K562 (cell line): ENCODE measurements around the gene RPS6KL1. TPM values are rescaled to one million over a fixed set of nuclear protein-coding genes. Genes with fewer than 3 reads are reported as not detected.

Source experiments
- ATAC-seq: fragments of 200-7000 bp; cut with Tn5 transposase; 3 replicates; pipeline ENCODE4 v1.9.1; 2020; ENCODE audit warnings: moderate library complexity
- Bru-seq: library from RNA; stranded (reverse); fragments of 400-500 nt; gene quantifications from one replicate; lab custom pipeline; 2021; lab: Mats Ljungman, UMichigan
- BruChase-seq, 2 experiments: library from RNA; stranded (reverse); fragments of 400-500 nt; gene quantifications; one replicate each; lab custom pipeline; 2021; lab: Mats Ljungman, UMichigan
- BruUV-seq: library from RNA; stranded (reverse); fragments of 400-500 nt; replicated peaks from 2 replicates; lab custom pipeline; 2021; lab: Mats Ljungman, UMichigan
- CTCF ChIA-PET: fragments of 300-600 bp; formaldehyde crosslinking; extraction: SDS; loops from one replicate; lab custom pipeline; 2021; ENCODE audit warnings: low intra/inter-chr PET ratio; lab: Yijun Ruan, JAX
- POLR2A ChIA-PET: fragments of 300-600, 350-650 bp; sonication (Branson Sonifier 250); formaldehyde crosslinking; extraction: SDS; loops from one replicate; lab custom pipeline; 2021; ENCODE audit warnings: antibody characterized with exemption, inconsistent platforms; lab: Yijun Ruan, JAX
- DNase-seq, 4 experiments: peaks; one replicate each; pipeline versions ENCODE4 v3.0.0 to v3.0.0-alpha.2; 2011 to 2018; ENCODE audit warnings: low spot score in 3 of 4, mixed read lengths in 3 of 4; ENCODE audit errors: extremely low read depth in 1 of 4
- FAIRE-seq: peaks from 2 replicates; lab custom pipeline; 2011; peaks lifted over from hg19 to GRCh38; lab: Jason Lieb, UNC
- H2AFZ ChIP-seq: 2 replicates; pipeline ENCODE4 v1.6.0; 2011; ENCODE audit warnings: low read depth, low read length, control low read depth, inconsistent platforms
- H3K27ac ChIP-seq: fragments of 200-600 bp; 3 replicates; pipeline ENCODE4 v1.8.0; 2011; ENCODE audit warnings: low read depth, mild to moderate bottlenecking, control low read depth, inconsistent platforms, low read length, moderate library complexity, mixed read lengths; ENCODE audit errors: extremely low read depth
- H3K27me3 ChIP-seq, 2 experiments: fragments of 300-600 bp in 1 of 2; 2 replicates in 1 of 2; 3 replicates in 1 of 2; pipeline versions ENCODE4 v1.6.0 to v1.8.0; 2011; ENCODE audit warnings: inconsistent platforms in 2 of 2, low read length in 2 of 2, mild to moderate bottlenecking in 1 of 2, mixed read lengths in 1 of 2, moderate library complexity in 1 of 2; ENCODE audit not compliant: control insufficient read depth in 2 of 2, insufficient read depth in 2 of 2
- H3K36me3 ChIP-seq: fragments of 300-600 bp; 3 replicates; pipeline ENCODE4 v1.8.0; 2011; ENCODE audit warnings: mild to moderate bottlenecking, low read length, inconsistent platforms; ENCODE audit not compliant: control insufficient read depth, insufficient read depth
- H3K4me1 ChIP-seq, 2 experiments: fragments of 200-600 bp in 1 of 2; replicated peaks in 1 of 2; 2 replicates in 1 of 2; 3 replicates in 1 of 2; pipeline versions ENCODE4 v1.5.1 to v1.8.0; 2011; ENCODE audit warnings: inconsistent platforms in 2 of 2, low read length in 2 of 2, mild to moderate bottlenecking in 1 of 2, mixed read lengths in 1 of 2, moderate library complexity in 1 of 2; ENCODE audit not compliant: control insufficient read depth in 2 of 2, insufficient read depth in 2 of 2
- H3K4me2 ChIP-seq: 2 replicates; pipeline ENCODE4 v1.6.1; 2011; ENCODE audit warnings: low read length, control low read depth, inconsistent platforms, mixed read lengths; ENCODE audit not compliant: insufficient read depth
- H3K4me3 ChIP-seq: fragments of 200-600 bp; sonication (generic), shearing (Covaris generic); 2 replicates; pipeline ENCODE4 v1.5.1; 2016; ENCODE audit warnings: control low read depth, inconsistent platforms
- H3K79me2 ChIP-seq: fragments of 200-600 bp; 3 replicates; pipeline ENCODE4 v1.8.0; 2011; ENCODE audit warnings: low read length, inconsistent platforms; ENCODE audit not compliant: control insufficient read depth, insufficient read depth
- H3K9ac ChIP-seq, 2 experiments: 2 replicates each; pipeline versions ENCODE4 v1.6.0 to v1.6.1; 2011; ENCODE audit warnings: low read depth in 2 of 2, low read length in 2 of 2, control low read depth in 1 of 2, inconsistent platforms in 1 of 2, mild to moderate bottlenecking in 1 of 2, mixed read lengths in 1 of 2; ENCODE audit not compliant: insufficient read depth in 1 of 2
- H3K9me1 ChIP-seq: one replicate; pipeline ENCODE4 v1.6.0; 2011; ENCODE audit warnings: inconsistent platforms, mild to moderate bottlenecking, low read length, moderate library complexity; ENCODE audit not compliant: control insufficient read depth, insufficient read depth
- H3K9me3 ChIP-seq: replicated peaks from 2 replicates; pipeline ENCODE4 v1.5.1; 2011; ENCODE audit warnings: low read depth, low read length, inconsistent platforms; ENCODE audit not compliant: control insufficient read depth, insufficient read depth
- H4K20me1 ChIP-seq: replicated peaks from 2 replicates; pipeline ENCODE4 v1.6.1; 2011; ENCODE audit warnings: low read length, inconsistent platforms, mixed read lengths; ENCODE audit not compliant: control insufficient read depth, insufficient read depth
- EP400 ChIP-seq: fragments of 450-650 bp; IDR thresholded peaks from 2 replicates; pipeline ENCODE4 v1.6.1; 2017; ENCODE audit warnings: antibody characterized with exemption, mild to moderate bottlenecking, moderate library complexity
- FOXK1 ChIP-seq: sonication (generic); formaldehyde crosslinking; IDR thresholded peaks from 2 replicates; pipeline ENCODE4 v1.8.0; 2022; ENCODE audit warnings: missing genetic modification reagents, mild to moderate bottlenecking, borderline replicate concordance
- KDM5B ChIP-seq: fragments of 200-600 bp; sonication (generic); IDR thresholded peaks from 2 replicates; pipeline ENCODE4 v1.6.1; 2012; ENCODE audit warnings: low read depth, mild to moderate bottlenecking, moderate library complexity, low read length, control low read depth, inconsistent platforms; ENCODE audit not compliant: insufficient replicate concordance
- MNT ChIP-seq, 2 experiments: fragments of 450-650 bp; conservative IDR thresholded peaks; 2 replicates each; pipeline ENCODE4 v1.6.1; 2017; ENCODE audit warnings: mild to moderate bottlenecking in 2 of 2, moderate library complexity in 2 of 2
- NR2C2 ChIP-seq, 2 experiments: fragments of 200-800 bp in 1 of 2; sonication (Bioruptor generic) in 1 of 2; sonication (generic) in 1 of 2; formaldehyde crosslinking in 1 of 2; IDR thresholded peaks; 2 replicates each; pipeline versions ENCODE4 v1.6.1 to v1.8.0; 2016 to 2022; ENCODE audit warnings: mild to moderate bottlenecking in 1 of 2, missing compliant biosample characterization in 1 of 2, missing genetic modification characterization in 1 of 2, missing genetic modification reagents in 1 of 2
- TRIM24 ChIP-seq, 2 experiments: fragments of 450-650 bp; IDR thresholded peaks; 2 replicates each; pipeline ENCODE4 v1.6.1; 2016
- ZBTB12 ChIP-seq: fragments of 250-450 bp; sonication (Bioruptor Pico); IDR thresholded peaks from 2 replicates; pipeline ENCODE4 v1.4.0; 2020
- ZNF395 ChIP-seq: fragments of 200-800 bp; sonication (Bioruptor generic); IDR thresholded peaks from 2 replicates; pipeline ENCODE4 v1.6.1; 2017; ENCODE audit warnings: missing genetic modification characterization, missing compliant biosample characterization
- ZNF589 ChIP-seq: fragments of 200-800 bp; sonication (Bioruptor generic); IDR thresholded peaks from 2 replicates; pipeline ENCODE4 v1.6.1; 2016; ENCODE audit warnings: low read depth, missing genetic modification characterization, missing compliant biosample characterization
- WGBS: fragments of 100-300 bp; shearing (Covaris generic); methylation state at CpG from one replicate; pipeline ENCODE4 v1.1.6; 2016; ENCODE audit warnings: low coverage, mixed read lengths; ENCODE audit not compliant: insufficient coverage; ENCODE audit errors: missing lambda C conversion rate; 5-methylcytosine and 5-hydroxymethylcytosine counted together
- in situ Hi-C: fragments of 300-500 bp; cut with MboI; formaldehyde crosslinking; loops from 4 replicates; pipeline ENCODE4 v1.15.0; 2018; ENCODE audit warnings: inconsistent platforms, mixed read lengths
- intact Hi-C: fragments of 100-400 bp; cut with micrococcal nuclease; formaldehyde crosslinking; loops from 2 replicates; pipeline ENCODE4 v1.14.2; 2022
- long read RNA-seq, 3 experiments: library from polyadenylated mRNA in 2 of 3; library from RNA in 1 of 3; unstranded in 2 of 3; stranded (forward) in 1 of 3; transcript quantifications; one replicate each; pipeline ENCODE4 v2.0.0, GENCODE V29; 2019 to 2022
- polyA minus RNA-seq, 3 experiments: library from RNA; depleted of rRNA, polyadenylated mRNA; stranded (reverse); fragments of >200 nt; gene quantifications; 2 replicates each; pipeline ENCODE4 v1.2.3, GENCODE V29; 2011
- polyA plus RNA-seq, 8 experiments: library from polyadenylated mRNA; depleted of rRNA in 4 of 8; stranded (reverse) in 5 of 8; unstranded in 3 of 8; fragments of >200 nt; fragmentation: Nextera tagmentation in 2 of 8; fragmentation: Illumina TruSeq in 1 of 8; extraction: Ambion mirVana in 2 of 8; extraction: Trizol in 1 of 8; gene quantifications; 2 replicates each; pipeline versions ENCODE4 v1.2.1 to v1.2.3, GENCODE V29; 2011 to 2014; ENCODE audit warnings: inconsistent platforms in 1 of 8, missing spikeins in 1 of 8
- total RNA-seq, 7 experiments: library from RNA; depleted of rRNA in 6 of 7; stranded (reverse); fragments of >200 nt in 6 of 7; fragmentation: Illumina TruSeq in 2 of 7; extraction: Trizol in 2 of 7; gene quantifications; 2 replicates each; pipeline versions ENCODE4 v1.2.1 to v1.2.3, GENCODE V29; 2011 to 2021; ENCODE audit warnings: low replicate concordance in 1 of 7

RPS6KL1 gene
- total RNA-seq (2011; cell fraction: chromatin; rRNA removed; ENCODE audit: low replicate concordance): 43.9 and 107 TPM in 2 replicates
- 48.3 and 51.7 TPM in 2 replicates for total RNA-seq (2011; cell fraction: nucleolus; rRNA removed)
- 33.6 and 36.7 TPM in 2 replicates for total RNA-seq (2011; cell fraction: nucleoplasm; rRNA removed)
- total RNA-seq (2014; rRNA removed) (10.6 and 11.1 TPM in 2 replicates), total RNA-seq (2014; rRNA removed; fragmentation: Illumina TruSeq; extraction: Trizol) (8.1 and 8.2 TPM in 2 replicates), total RNA-seq (2015; rRNA removed; fragmentation: Illumina TruSeq; extraction: Trizol) (5.7 and 5.8 TPM in 2 replicates), total RNA-seq (2021) (13.6 and 15.5 TPM in 2 replicates), polyA plus RNA-seq (2011; rRNA removed) (6.8 and 8.3 TPM in 2 replicates), polyA plus RNA-seq (2014; fragmentation: Illumina TruSeq; extraction: Trizol) (7.7 and 8.6 TPM in 2 replicates), polyA plus RNA-seq (2014; fragmentation: Nextera tagmentation; extraction: Ambion mirVana) (1 to 10 TPM in 1 of 2 experiments, under 1 TPM in 1; 0.91 to 1.8 TPM), polyA plus RNA-seq (2014; rRNA removed) (10.2 and 11.6 TPM in 2 replicates), polyA minus RNA-seq (2011; rRNA and poly(A)+ RNA removed) (10.8 and 14.4 TPM in 2 replicates), Bru-seq, nascent RNA (percentile 61 among the genes with signal in this experiment), BruChase-seq, experiment 1, labeled RNA remaining after a 2-hour chase (percentile 45 among the genes with signal in this experiment), BruChase-seq, experiment 2, labeled RNA remaining after a 6-hour chase (percentile 44 among the genes with signal in this experiment)
- polyA plus RNA-seq (2011; cell fraction: cytosol; rRNA removed): 4.3 and 6.7 TPM in 2 replicates
- polyA plus RNA-seq (2011; cell fraction: nucleus; rRNA removed): 19.3 and 36.6 TPM in 2 replicates
- 5.5 and 6.8 TPM in 2 replicates for polyA plus RNA-seq (2012)
- polyA minus RNA-seq (2011; cell fraction: cytosol; rRNA and poly(A)+ RNA removed): 4.2 and 4.9 TPM in 2 replicates
- 12.8 and 15.6 TPM in 2 replicates for polyA minus RNA-seq (2011; cell fraction: nucleus; rRNA and poly(A)+ RNA removed)
- long read RNA-seq, experiment 1, partial matches to known transcripts: 7 of 32 reads
- long read RNA-seq, experiment 1, other reads (novel, unspliced or antisense): 24 of 32 reads
- long read RNA-seq, experiment 2, partial matches to known transcripts: 3 of 8 reads
- long read RNA-seq, experiment 2, other reads (novel, unspliced or antisense): 5 of 8 reads
- long read RNA-seq, experiment 3, partial matches to known transcripts: 0 of 3 reads
- long read RNA-seq, experiment 3, other reads (novel, unspliced or antisense): 3 of 3 reads

GRCh38 chr14:74922752-74923401, at the start of gene RPS6KL1:
Gene RPS6KL1 (minus strand): TSS chr14:74923260. CDS start chr14:74921541, 1,719 bp downstream.
- POLR2A ChIA-PET: interaction anchor here (0.6 to 1.5 kb wide), 9 partner anchors 9 to 256 kb away, joined by 3 to 11 read pairs (median 3); no protein-coding TSS in a partner anchor
- H3K9me3 ChIP-seq: no peaks in the 10 kb centered on the region
- H3K9ac ChIP-seq: peak within 1 kb of the TSS; percentile 80 to 96
- BruUV-seq: no TSS peak
- H4K20me1 ChIP-seq: no peaks in the 10 kb centered on the region
- no peaks in the 10 kb centered on the region for H3K9me1 ChIP-seq
- peak within 1 kb of the TSS; percentile 92 for H2AFZ ChIP-seq
- FAIRE-seq (peak; percentile 88), DNase-seq (peak; percentile 89 to 98 (median 97)), ATAC-seq (peak; percentile 99)
- H3K4me1 ChIP-seq: peaks cover 13 to 35% of the 10 kb centered on the region in 2 experiments; a peak in 4 of 5 replicates
- CTCF ChIA-PET: interaction anchor here (0.6 kb wide), 1 partner anchor 17 kb away, joined by 3 read pairs; no protein-coding TSS in a partner anchor
- peak within 1 kb of the TSS; percentile 78 for H3K4me3 ChIP-seq
- H3K27me3 ChIP-seq: no peaks in the 10 kb centered on the region
- in situ Hi-C loops (no loop called here), intact Hi-C loops (no loop called here)
- H3K27ac ChIP-seq: peak within 1 kb of the TSS; percentile 66
- WGBS: 1% methylated on average over 14 of the region's 51 CpGs
- H3K79me2 ChIP-seq: no peaks in the 10 kb centered on the region; the same call in 2 of the 3 replicates
- no peaks in the 10 kb centered on the region for H3K36me3 ChIP-seq
- H3K4me2 ChIP-seq: peak within 1 kb of the TSS; percentile 76
- no peak for TF ChIP-seq TRIM24 (IDR thresholded peaks at IDR 0.05)
- TF ChIP-seq ZNF589 (CRISPR knock-in tag): no peak
- no peak for TF ChIP-seq ZBTB12 (CRISPR knock-in tag)
- no peak for TF ChIP-seq NR2C2 (CRISPR knock-in tag; IDR thresholded peaks at IDR 0.05)
- TF ChIP-seq NR2C2 (tag; IDR thresholded peaks at IDR 0.05): no peak
- peak in 1 of 2 experiments; percentile 64; a peak in 3 of 4 replicates for TF ChIP-seq MNT (conservative IDR thresholded peaks at IDR 0.05)
- peak; percentile 43; the same call in 1 of the 2 replicates for TF ChIP-seq ZNF395 (CRISPR knock-in tag)
- TF ChIP-seq EP400: peak; percentile 56; the same call in 1 of the 2 replicates
- TF ChIP-seq FOXK1: 0 out of 2 replicates have a peak, but pooled peaks have one; percentile 22
- peak; percentile 41 for TF ChIP-seq KDM5B
